CD14-positive monocyte (primary cell): Measurements from ENCODE around the gene SNX20. TPM values are rescaled to one million over a fixed set of nuclear protein-coding genes. Genes with fewer than 3 reads are reported as not detected.

ENCODE experiments used
- DNase-seq, 3 donors: peaks; one replicate each; pipeline ENCODE4 v3.0.0-alpha.2; 2011 to 2022
- H2AFZ ChIP-seq: 2 replicates; pipeline ENCODE4 v1.6.0; 2012; ENCODE audit warnings: mild to moderate bottlenecking, low read depth, low read length, inconsistent platforms; ENCODE audit not compliant: insufficient read depth, poor library complexity, severe bottlenecking
- H3K27ac ChIP-seq, 2 donors: 1 replicate in 1 of 2; 2 replicates in 1 of 2; pipeline ENCODE4 v1.5.1; 2012 to 2013; ENCODE audit warnings: low read length in 2 of 2, control low read depth in 1 of 2, inconsistent platforms in 1 of 2, low read depth in 1 of 2, mild to moderate bottlenecking in 1 of 2
- H3K27me3 ChIP-seq, 2 donors: one replicate each; pipeline versions ENCODE4 v1.6.0 to v1.6.1; 2011 to 2013; ENCODE audit warnings: low read length in 2 of 2; ENCODE audit not compliant: control insufficient read depth in 2 of 2, insufficient read depth in 2 of 2
- H3K36me3 ChIP-seq, 2 donors: replicated peaks in 1 of 2; 1 replicate in 1 of 2; 2 replicates in 1 of 2; pipeline versions ENCODE4 v1.5.1 to v1.6.1; 2012 to 2013; ENCODE audit warnings: low read length in 2 of 2, control low read depth in 1 of 2, inconsistent platforms in 1 of 2, mild to moderate bottlenecking in 1 of 2; ENCODE audit not compliant: insufficient read depth in 2 of 2, control insufficient read depth in 1 of 2
- H3K4me1 ChIP-seq, 2 donors: 1 replicate in 1 of 2; 2 replicates in 1 of 2; pipeline versions ENCODE4 v1.5.1 to v1.6.1; 2012 to 2013; ENCODE audit warnings: low read length in 2 of 2, control low read depth in 1 of 2, inconsistent platforms in 1 of 2, mild to moderate bottlenecking in 1 of 2, moderate library complexity in 1 of 2; ENCODE audit not compliant: insufficient read depth in 2 of 2, control insufficient read depth in 1 of 2
- H3K4me2 ChIP-seq: replicated peaks from 2 replicates; pipeline ENCODE3; 2012; ENCODE audit warnings: low read length, moderate library complexity, mild to moderate bottlenecking; ENCODE audit not compliant: poor library complexity, severe bottlenecking; ENCODE audit errors: extremely low read depth
- H3K4me3 ChIP-seq, 3 experiments: fragments of 200-600 bp in 1 of 3; sonication (generic) in 1 of 3; replicated peaks in 1 of 3; 1 replicate in 2 of 3; 2 replicates in 1 of 3; pipeline ENCODE4 v1.5.1; 2011 to 2013; ENCODE audit warnings: low read length in 3 of 3, mild to moderate bottlenecking in 3 of 3, control low read depth in 2 of 3, low read depth in 2 of 3, inconsistent platforms in 1 of 3, moderate library complexity in 1 of 3
- H3K79me2 ChIP-seq: 2 replicates; pipeline ENCODE4 v1.6.0; 2012; ENCODE audit warnings: mild to moderate bottlenecking, control low read depth, inconsistent platforms, low read length, moderate library complexity; ENCODE audit not compliant: insufficient read depth
- H3K9ac ChIP-seq: 2 replicates; pipeline ENCODE4 v1.6.0; 2017; ENCODE audit warnings: low read length, mild to moderate bottlenecking; ENCODE audit not compliant: insufficient read depth, poor library complexity, severe bottlenecking
- H3K9me3 ChIP-seq, 2 donors: replicated peaks in 1 of 2; 1 replicate in 1 of 2; 2 replicates in 1 of 2; pipeline versions ENCODE4 v1.5.1 to v1.6.1; 2012 to 2013; ENCODE audit warnings: low read length in 2 of 2, control low read depth in 1 of 2; ENCODE audit not compliant: control insufficient read depth in 1 of 2, insufficient read depth in 1 of 2
- H4K20me1 ChIP-seq: 2 replicates; pipeline ENCODE4 v1.6.0; 2012; ENCODE audit warnings: mild to moderate bottlenecking, low read length, control low read depth, moderate library complexity; ENCODE audit not compliant: insufficient read depth
- H3K27ac Mint-ChIP-seq, 7 donors: one replicate each; pipeline ENCODE4 v1.8.0; 2020; ENCODE audit warnings: mild to moderate bottlenecking in 7 of 7, mixed read lengths in 7 of 7, moderate library complexity in 6 of 7, inconsistent platforms in 2 of 7
- H3K27me3 Mint-ChIP-seq, 3 donors: one replicate each; pipeline ENCODE4 v1.8.0; 2021 to 2022; ENCODE audit warnings: low read depth in 3 of 3, mild to moderate bottlenecking in 3 of 3, mixed read lengths in 3 of 3, moderate library complexity in 3 of 3, inconsistent platforms in 1 of 3
- H3K36me3 Mint-ChIP-seq, 2 donors: one replicate each; pipeline ENCODE4 v1.8.0; 2020; ENCODE audit warnings: mixed read lengths in 2 of 2, inconsistent platforms in 1 of 2, mild to moderate bottlenecking in 1 of 2
- H3K4me1 Mint-ChIP-seq: one replicate; pipeline ENCODE4 v1.8.0; 2020; ENCODE audit warnings: mild to moderate bottlenecking, mixed read lengths
- H3K4me3 Mint-ChIP-seq, 2 donors: one replicate each; pipeline ENCODE4 v1.8.0; 2020; ENCODE audit warnings: mild to moderate bottlenecking in 2 of 2, mixed read lengths in 2 of 2, moderate library complexity in 1 of 2
- H3K9me3 Mint-ChIP-seq, 7 donors: one replicate each; pipeline ENCODE4 v1.8.0; 2020 to 2022; ENCODE audit warnings: mixed read lengths in 7 of 7, mild to moderate bottlenecking in 6 of 7, moderate library complexity in 6 of 7, inconsistent platforms in 2 of 7
- CTCF ChIP-seq: fragments of 200-600 bp; IDR thresholded peaks from one replicate; pipeline ENCODE4 v1.8.0; 2022; ENCODE audit warnings: antibody characterized with exemption, mild to moderate bottlenecking
- whole genome bisulfite sequencing: methylation state at CpG from one replicate; pipeline ENCODE4 v1.1.5; 2013; ENCODE audit warnings: missing lambda C conversion rate; ENCODE audit not compliant: insufficient coverage; 5-methylcytosine and 5-hydroxymethylcytosine counted together
- intact Hi-C, 2 donors: fragments of 100-400 bp; cut with micrococcal nuclease; formaldehyde crosslinking; loops; one replicate each; pipeline versions ENCODE4 v1.15.0 to v1.15.1; 2023
- polyA plus RNA-seq, 3 donors: library from polyadenylated mRNA; depleted of rRNA in 1 of 3; unstranded in 2 of 3; stranded (reverse) in 1 of 3; fragments of 300-500 nt in 2 of 3; fragments of >200 nt in 1 of 3; fragmentation: Illumina TruSeq in 2 of 3; gene quantifications; 1 replicate in 2 of 3; 2 replicates in 1 of 3; pipeline ENCODE4 v1.2.3, GENCODE V29; 2012 to 2021

The SNX20 gene
- polyA plus RNA-seq, 3 donors, result 51.0 to 83.2 (median 52.0) TPM

GRCh38 chr16:50665128-50665878 lies 15.8 kb downstream of the SNX20 start:
- peak; percentile 94 for TF ChIP-seq CTCF
- intact Hi-C loops, result loop anchor here in 1 of 2 donors (5.0 to 10.0 kb wide), 3 partner anchors 118 to 453 kb away; partner anchors contain the start of genes BRD7 and NKD1
- Mint-ChIP-seq H3K4me3 (peak overlapping the region; percentile 88 to 91), H3K36me3 (peaks cover 27 to 33% of the 10 kb centered on the region in 2 donors), H3K27me3 (peaks cover 0 to 2% (median 1%) of the 10 kb centered on the region in 3 donors), H3K9me3 (peaks cover 0 to 5% (median 5%) of the 10 kb centered on the region in 7 donors), H3K27ac (peak overlapping the region; percentile 88 to 95 (median 91)), H3K4me1 (peaks cover 41% of the 10 kb centered on the region)
- Histone ChIP-seq H3K27ac (peak overlapping the region; percentile 55 to 82), H3K4me3 (peak overlapping the region; percentile 65 to 83 (median 66)), H3K4me2 (peak overlapping the region; percentile 85), H3K9me3 (no peaks in the 10 kb centered on the region), H3K4me1 (peaks cover 31 to 46% of the 10 kb centered on the region in 2 donors), H3K27me3 (no peaks in the 10 kb centered on the region), H3K79me2 (no peaks in the 10 kb centered on the region), H4K20me1 (peaks cover 7% of the 10 kb centered on the region), H3K9ac (peak overlapping the region; percentile 77), H2AFZ (peak overlapping the region; percentile 87), H3K36me3 (peaks cover 18 to 28% of the 10 kb centered on the region in 2 donors)
- peak; percentile 68 to 80 (median 72) for DNase-seq
- 14% methylated on average over 29 of the region's 40 CpGs for WGBS

- H3K4me1 Mint-ChIP-seq, result peaks cover 41% of the 10 kb centered on the region
- intact Hi-C loops, result loop anchor here (5.0 to 10.0 kb wide), 3 partner anchors 112 to 299 kb away; partner anchors contain the start of gene BRD7 (in 2 of the 2)
- peaks cover 19 to 23% of the 10 kb centered on the region in 2 donors for H3K36me3 Mint-ChIP-seq
- H3K9me3 Mint-ChIP-seq, result peaks cover 0 to 5% (median 5%) of the 10 kb centered on the region in 7 donors
- peak overlapping the region in 4 of 7 donors; percentile 91 to 95 (median 93) for H3K27ac Mint-ChIP-seq
- TF ChIP-seq CTCF, result no peak
- Histone ChIP-seq H3K27me3 (no peaks in the 10 kb centered on the region), H3K79me2 (no peaks in the 10 kb centered on the region), H2AFZ (peak overlapping the region; percentile 87), H3K9ac (no peak overlapping the region), H3K4me3 (peak overlapping the region in 1 of 3 experiments; percentile 83), H3K4me1 (peaks cover 31 to 46% of the 10 kb centered on the region in 2 donors), H4K20me1 (no peaks in the 10 kb centered on the region), H3K36me3 (peaks cover 13 to 18% of the 10 kb centered on the region in 2 donors), H3K9me3 (no peaks in the 10 kb centered on the region), H3K4me2 (peak overlapping the region; percentile 85), H3K27ac (peak overlapping the region in 1 of 2 donors; percentile 82)
- peak in 1 of 3 donors; percentile 27 for DNase-seq
- 20% methylated on average over 3 of the region's 5 CpGs for WGBS
- peaks cover 0 to 2% (median 1%) of the 10 kb centered on the region in 3 donors for H3K27me3 Mint-ChIP-seq
- H3K4me3 Mint-ChIP-seq, result no peak overlapping the region
Measured at GRCh38 chr16:50664270-50664669, 16.8 kb downstream of the SNX20 start.
